Astrocyte of the hippocampus (primary cell): ENCODE measurements around the gene BLMH.

Source experiments
- DNase-seq: peaks from one replicate; pipeline ENCODE4 v3.0.0; 2011; ENCODE audit warnings: low read depth, low spot score

The BLMH gene, protein sequence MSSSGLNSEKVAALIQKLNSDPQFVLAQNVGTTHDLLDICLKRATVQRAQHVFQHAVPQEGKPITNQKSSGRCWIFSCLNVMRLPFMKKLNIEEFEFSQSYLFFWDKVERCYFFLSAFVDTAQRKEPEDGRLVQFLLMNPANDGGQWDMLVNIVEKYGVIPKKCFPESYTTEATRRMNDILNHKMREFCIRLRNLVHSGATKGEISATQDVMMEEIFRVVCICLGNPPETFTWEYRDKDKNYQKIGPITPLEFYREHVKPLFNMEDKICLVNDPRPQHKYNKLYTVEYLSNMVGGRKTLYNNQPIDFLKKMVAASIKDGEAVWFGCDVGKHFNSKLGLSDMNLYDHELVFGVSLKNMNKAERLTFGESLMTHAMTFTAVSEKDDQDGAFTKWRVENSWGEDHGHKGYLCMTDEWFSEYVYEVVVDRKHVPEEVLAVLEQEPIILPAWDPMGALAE

DNA sequence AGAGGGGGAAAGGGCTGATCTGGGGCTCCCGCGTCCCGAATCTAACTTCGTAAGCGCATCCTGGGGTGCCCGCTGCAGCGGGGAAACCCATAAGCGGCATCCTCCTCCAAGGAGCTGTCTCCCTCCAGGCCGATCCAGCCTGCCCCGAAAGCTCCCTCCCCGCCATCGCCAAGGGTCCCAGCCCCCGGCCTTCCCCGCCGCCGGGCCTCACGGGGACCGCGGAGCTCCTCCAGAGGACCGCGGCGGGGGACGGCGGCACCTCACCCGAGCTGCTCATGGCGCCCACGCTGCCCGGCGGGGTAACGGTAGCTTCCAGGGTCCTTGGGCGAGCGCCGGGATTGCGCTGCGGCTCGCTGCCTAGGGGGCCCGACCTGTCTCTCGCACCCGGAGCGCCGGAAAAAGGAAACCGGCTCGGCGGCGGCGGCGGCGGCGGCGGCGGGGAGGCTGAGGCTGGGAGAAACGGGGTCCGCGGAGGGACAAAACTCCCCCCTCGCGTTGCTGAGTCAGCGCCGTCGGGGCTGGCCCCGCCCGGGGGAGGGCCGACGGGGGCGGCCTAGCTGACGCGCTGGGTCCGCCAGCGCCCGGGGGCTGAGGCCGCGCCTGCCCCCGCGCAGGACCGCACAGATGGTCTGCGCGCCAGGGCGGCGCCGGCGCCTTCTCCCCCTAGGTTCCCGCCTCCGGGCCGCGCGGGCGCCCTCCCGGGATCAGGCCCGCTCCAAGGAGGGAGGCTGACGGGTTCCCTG lies at the start of gene BLMH:
TSS of gene BLMH (minus strand) at position 402 of the 743 bp plus-strand sequence. CDS start at position 277, 125 bp downstream.
- DNase-seq = peak; percentile 95

DNA sequence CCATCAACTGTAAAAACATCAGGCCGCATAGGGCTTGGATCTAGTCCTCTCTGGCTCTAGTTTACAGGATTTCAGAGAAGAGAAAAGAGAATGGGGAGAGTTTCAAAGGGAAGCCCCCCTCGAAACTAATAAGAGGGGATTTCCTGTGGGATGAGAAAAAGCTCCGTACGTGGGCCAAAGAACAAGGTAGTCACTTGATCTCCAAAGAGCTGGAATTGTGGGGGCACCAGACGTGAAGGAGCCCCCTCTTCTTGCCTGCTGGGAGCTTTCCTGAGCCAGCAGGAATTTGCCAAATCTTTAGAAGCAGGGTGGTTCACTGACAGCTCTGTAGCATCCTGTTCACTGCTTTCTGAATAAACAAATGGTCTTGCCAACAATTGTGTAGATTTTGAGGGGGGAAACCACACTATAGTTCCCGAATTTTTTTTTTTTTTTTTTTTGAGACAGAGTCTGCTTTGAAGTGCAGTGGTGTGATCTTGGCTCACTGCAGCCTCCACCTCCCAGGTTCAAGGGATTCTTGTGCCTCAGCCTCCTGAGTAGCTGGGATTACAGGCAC lies 49.1 kb upstream of the BLMH start:
- peak; percentile 50 for DNase-seq

DNA sequence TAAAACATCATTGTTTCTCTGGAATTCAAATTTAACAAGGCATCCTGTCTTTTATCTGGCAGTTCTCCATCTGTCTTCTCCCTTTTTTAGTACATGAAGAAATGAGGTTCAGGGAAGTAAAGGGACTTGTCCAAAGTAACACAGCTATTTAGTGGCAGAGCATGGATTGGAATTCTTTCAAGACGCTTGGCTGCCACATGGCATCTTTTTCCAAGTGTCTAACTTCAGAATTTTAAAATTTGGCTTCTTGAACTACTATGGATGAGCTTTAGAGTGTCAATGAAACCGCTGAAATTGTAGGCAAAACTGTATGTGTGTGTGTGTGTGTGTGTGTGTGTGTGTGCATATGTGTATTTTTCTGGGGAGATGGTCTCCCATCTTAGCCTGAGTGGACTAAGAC lies 47.3 kb upstream of the BLMH start:
- no peak for DNase-seq

DNA sequence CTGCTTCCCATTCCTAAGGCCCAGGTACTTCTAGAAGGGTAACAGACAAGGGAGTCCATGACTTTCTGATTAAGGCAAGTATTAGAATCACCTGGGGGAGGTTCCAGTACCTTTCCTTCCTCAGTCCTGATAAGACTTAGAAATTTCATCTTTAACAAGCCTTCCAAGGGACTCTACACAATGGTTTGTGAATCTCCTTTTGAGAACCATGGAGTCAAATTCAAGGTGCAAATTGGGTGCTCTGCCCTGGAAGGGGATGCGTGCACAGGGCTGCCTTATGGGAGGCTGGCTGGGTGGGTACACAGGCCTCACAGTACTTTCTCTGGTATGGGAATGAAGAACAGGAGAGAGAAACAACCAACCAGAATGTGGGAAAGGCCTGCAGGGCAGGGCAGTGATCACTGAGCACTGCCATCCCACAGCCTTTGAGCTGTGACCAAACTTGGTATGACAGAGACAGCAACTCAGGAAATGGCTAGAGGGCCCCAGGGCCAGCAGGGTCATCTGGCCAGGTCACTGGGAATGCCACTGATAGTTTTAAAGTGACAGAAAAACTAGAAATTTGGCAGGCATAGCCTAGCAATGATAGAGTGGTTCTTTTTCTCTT lies 45.8 kb upstream of the BLMH start:
- no peak for DNase-seq

DNA sequence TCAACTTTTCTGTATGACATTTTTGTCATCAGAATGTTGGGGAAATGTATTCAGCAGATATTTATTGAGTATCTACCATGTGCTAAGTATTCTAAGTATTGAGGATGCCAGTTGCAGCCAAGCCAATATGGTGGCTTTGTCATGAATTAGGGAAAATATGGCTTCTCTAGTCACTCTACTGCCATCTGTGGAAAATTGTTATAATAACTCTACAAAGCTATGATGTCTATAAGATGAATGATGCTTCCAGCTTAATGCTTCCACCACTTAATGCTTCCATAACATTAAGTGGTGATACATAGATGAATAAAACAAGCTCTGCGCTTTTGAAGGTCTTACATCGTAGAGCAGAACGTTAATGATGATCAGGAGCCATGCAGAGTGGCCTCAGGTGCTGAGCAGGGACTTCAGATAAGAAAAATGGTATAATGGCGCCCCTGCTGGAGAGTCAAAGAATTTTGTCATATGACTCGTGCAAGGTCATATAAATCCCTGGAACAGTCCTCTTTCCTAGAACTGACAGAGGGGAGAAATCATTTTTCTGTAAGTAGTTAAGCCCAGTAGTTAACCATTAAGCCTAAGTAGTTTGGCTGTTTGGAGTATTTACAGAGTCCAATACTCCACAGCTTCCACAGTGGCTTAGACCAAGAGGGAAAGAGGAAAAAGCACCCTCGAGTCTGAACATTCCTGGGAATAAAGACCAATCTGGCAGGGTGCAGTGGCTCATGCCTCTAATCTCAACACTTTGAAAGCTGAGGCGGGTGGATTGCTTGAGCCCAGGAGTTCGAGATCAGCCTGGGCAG lies 44.8 kb upstream of the BLMH start:
- peak; percentile 57 for DNase-seq

DNA sequence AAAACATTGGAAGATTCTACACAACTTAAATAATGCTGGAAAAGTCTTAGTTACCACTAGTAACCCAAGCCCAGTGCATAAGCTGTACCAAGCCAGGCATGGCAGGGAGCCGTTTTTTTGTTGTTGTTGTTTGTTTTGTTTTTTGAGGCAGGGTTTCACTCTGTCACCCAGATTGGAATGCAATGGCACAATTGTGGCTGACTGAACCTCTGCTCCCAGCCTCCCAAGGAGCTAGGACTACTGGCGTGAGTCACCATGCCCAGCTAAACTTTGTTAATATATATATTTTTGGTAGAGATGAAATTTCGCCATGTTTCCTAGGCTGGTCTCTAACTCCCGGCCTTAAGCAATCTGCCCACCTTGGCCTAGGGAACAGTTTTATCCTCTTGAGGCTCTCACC lies 42.7 kb upstream of the BLMH start:
- peak; percentile 42 for DNase-seq

DNA sequence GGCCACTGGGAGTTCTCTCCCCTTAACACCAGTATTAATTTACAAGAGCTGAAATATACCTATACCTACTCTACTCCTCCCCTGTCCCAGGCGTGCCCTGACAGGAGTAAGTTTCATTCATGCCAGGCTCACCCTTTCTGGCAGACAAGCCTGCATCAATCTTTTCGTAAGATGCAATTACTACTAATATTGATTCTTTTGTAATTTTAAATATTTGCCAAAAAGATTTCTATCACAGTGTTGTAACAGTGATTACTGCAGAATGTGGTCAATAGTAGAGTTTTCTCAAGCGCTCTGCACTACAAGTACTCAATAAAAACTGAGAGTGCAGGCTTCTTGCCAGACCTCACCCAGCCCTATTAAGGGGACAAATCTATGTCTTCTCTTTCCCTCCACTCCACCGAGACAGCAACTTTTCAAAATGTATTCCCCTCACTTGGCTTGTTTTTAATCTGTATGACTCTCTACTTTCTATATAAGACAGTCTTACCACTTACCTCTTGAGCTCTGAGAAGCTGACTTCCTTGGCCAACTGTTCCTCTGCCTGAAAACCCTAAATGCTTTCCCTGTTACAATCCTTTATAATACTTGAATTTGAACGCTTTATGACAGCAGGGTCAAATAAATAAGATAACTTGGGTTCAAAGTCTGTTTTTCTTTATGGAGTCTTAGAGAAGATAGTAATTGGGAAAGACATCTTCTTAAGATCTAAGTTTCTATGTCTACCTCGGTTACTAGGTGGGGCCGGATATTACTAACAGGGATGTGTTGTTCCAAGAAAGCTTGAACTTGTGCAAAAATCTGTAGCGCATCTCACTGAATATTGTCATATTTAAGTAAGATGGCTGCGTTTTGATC lies 42.0 kb upstream of the BLMH start, which contains the start of gene TMIGD1:
TSS of gene TMIGD1 (minus strand) at position 555 of the 858 bp plus-strand sequence. CDS start 1,924 bp downstream, outside the sequence.
- no peak for DNase-seq

DNA sequence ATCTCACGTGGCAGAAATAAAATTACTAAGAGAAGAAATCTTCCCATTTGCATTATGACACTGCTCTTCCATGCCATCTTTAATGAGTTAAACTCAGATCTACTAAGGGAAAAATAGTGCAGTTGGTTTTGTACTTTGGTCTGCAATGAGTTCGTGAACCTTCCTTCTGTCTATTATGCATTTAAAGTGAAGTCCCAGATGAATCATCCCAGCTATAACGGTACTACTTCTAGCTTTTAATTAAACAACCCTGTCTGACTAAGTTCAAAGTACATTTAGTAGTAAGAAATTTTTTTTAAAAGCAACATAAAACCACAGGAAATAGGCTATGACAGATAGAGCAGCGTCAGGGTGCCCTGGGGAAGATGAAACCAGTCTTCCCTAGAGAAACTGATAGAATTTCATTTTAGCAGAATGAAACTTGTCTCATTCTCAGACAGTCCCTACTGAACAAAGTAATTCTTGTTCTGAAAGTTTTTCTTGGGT lies 40.4 kb upstream of the BLMH start:
- DNase-seq = peak; percentile 44

DNA sequence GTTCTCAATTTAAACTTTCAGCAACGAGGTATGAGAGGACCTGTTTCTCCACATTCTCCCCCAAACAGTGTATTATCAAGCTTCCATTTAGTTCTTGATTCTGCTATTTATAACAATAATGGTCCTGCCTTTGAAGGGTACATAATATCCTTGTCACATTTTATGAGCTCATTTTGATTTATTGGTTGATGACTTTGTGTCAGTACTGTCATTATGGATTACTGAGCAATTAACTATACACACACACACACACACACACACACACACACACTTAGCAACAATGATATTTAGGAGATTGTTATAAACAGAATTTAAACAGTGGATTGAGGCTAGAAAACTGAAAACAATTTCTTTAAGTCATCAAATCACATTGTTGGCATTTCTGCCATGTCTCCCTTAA lies 35.1 kb upstream of the BLMH start:
- no peak for DNase-seq

DNA sequence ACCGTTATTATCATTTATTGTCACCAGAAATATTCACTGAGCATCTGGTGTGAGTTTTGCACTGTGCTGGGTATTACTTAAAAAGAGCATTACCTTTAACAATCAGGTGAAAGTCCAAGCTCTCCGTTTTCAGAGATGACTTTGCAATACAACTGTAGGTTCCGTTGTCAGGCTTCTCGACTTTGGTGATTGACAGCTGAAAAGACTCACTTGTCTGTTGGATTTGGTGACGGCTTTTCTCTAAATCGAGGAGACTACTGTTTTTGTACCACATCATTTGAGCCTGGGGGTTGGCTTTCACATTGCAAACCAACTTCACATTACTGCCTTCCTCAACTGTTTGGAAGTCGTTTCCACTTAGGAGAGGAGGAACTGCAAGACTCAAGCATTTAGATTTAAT lies 33.0 kb upstream of the BLMH start:
- DNase-seq = no peak

DNA sequence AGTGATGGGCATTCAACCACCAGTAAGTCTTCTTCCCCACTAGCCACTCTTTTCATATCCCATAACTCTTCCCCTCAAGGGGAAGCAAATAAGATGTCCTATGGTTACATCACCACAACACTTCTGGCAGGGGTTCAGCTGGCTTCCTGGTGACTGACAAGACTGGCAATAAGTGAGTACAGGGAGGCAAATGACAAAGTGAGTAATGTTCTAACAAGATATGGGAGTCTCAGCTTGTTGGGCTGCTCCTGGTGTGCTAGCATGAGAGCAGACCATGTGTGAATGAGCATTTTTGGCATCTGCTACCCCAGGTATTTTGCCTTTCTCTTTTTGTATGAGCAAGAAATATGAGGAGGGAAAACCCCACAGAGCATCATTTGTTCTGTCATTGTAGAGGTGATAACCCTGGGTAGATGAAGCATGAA lies 32.2 kb upstream of the BLMH start:
- DNase-seq = peak; percentile 79

DNA sequence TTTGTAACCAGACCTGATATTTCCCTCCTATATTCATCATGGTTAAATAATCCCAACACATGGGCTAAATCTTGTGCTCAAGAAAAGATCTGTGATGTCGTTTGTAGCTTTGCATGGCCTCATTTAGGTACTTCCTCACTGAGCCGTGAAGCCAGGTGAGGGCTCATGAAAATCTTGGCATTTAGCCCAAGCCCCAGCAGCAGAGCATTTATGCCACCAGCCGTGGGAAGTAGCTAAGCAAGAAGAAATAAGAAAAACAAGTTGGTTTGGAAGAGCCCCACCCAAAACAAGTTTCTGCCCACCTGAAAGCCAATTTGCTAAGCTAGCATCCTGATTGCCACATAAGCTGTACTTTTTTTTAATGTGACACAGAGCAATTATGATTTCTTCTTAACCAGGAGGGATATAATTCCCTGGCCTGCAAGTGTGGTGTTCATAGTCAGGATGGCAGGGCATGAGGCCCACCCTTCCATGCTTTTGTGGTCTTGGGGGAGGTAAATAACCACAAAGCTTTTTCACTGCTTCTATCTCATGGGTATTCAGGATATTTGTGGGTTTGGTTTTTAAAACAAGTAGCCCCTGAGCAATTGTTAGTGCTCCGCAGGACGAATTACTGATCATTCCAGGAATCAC lies 31.6 kb upstream of the BLMH start:
- DNase-seq = peak; percentile 63

DNA sequence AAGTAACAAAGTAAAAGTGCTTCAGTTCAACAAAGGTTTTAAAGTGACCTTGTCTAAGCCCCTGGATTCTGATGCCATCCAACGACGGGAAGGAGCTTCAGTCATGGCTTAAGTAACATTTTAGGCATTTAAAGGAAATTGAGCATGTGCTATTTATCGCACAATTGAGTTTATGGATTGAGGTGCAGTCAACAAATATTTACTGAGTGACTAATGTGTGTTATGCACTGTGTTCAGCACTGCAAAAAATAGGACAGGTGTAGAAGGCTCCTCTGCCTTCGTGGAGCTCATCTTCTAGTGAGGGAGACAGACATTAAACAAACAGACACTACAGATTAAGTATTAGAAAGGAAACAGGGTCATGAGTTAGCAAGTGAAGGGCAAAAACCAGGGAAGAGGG lies 29.6 kb upstream of the BLMH start:
- no peak for DNase-seq

DNA sequence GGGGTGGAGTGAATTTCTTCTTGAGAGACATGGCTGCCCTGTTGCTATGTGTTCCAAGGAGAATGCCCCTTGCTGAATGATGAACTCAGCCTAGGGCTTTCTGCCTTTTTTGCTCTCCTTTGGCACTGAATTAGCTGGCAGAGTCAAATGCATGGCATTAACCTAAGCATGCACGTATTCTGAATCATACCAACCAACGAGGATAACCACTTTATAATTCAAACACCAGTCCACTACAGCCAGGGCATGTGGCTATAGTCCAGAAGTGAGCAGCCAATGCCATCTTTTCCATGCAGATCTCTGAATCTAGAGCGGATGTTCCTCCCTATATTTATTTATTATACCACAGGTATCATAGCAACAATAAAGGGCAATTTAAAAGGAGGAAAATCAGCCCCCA lies 26.4 kb upstream of the BLMH start:
- DNase-seq = peak; percentile 48

DNA sequence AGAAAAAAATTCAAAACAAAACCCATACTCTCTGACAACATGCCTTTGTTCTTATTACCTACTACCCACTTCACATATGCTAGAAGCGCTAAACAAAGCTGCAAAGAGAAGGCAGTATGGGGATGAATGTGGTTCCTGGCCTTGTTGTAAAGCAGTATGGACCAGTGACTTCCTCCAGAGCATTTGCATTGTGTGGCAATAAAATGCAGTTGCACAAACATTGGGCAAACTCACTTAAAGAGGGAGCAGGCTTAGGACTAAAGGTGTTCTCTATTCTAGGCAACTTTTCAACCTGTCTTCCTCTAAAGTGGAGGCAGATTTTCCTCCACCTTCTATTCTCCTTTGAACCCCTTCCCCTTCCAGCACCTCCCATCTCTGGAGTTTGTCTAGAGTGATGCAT lies 25.0 kb upstream of the BLMH start:
- no peak for DNase-seq

DNA sequence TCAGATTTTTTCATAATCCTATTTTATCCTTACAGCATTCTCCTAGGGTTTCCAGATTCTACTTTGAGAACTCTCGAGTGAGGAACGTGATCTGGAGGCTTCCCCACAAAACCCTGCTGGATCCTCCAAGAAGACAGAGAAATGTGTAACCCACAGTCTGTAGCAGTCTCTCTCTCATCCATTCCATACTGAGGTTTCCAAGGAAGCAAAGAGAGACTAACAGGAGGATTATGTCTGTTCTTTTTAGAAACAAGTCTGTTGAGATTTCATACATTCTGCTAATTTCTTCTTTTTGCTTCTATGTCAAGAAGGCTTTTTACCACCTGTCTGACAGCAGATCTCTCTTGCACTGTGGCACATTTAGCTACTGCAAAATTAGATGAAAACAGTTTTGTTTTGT lies 23.4 kb upstream of the BLMH start:
- no peak for DNase-seq

DNA sequence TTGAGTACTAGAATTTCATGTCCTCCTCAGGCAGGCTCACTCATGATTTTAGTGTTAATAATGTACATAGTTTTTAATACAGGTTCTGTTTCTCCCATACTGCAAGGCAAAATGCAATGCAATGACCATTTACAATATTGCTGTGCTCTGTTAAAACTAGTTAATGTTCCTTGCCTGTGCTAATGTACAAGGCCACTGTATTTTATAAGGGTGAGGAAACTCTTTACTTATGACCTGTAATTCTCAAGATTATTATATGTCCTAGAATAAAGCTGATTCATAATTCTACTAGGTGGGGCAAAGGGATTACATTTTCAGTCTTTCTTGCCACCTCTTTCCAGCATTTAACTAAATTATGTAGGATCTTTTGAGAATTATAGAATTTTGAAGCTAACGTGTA lies 22.7 kb upstream of the BLMH start:
- no peak for DNase-seq

DNA sequence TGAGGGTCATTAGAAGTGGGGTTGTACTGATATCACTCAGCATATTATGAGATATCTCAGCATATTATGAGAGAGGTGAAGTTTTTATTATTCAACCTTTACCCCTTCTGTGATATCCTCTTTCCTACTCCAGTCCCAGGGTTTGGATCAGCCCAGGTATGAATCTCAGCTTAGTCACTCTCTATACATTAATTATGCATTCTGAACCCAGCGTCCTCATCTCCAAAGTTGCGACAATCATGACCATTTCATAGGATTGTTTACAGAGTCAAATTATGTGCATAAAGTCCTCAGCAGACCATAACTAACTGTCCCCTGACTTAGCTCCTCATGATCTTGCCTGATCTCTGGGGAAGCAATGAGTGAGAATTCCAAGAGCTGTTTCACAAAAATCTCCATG lies 20.5 kb upstream of the BLMH start:
- DNase-seq = no peak

DNA sequence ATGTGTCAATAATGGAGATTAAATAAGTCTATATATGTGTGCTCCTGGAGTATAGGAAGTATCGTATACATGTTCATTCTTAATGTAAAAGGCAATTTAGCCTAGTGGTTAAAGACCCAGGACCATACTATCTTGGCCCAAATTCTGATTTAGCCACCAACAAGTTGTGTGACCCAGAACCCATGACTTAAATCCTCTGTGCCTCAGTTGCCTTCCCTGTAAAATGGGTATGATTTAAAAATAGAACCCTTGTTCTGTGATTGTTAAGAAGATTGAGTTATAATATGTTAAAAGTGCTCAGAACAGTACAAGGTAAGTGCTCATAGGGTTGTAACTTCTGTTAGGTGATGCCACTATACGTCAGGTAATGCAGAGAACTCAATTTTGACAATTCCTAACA lies 18.8 kb upstream of the BLMH start:
- no peak for DNase-seq

DNA sequence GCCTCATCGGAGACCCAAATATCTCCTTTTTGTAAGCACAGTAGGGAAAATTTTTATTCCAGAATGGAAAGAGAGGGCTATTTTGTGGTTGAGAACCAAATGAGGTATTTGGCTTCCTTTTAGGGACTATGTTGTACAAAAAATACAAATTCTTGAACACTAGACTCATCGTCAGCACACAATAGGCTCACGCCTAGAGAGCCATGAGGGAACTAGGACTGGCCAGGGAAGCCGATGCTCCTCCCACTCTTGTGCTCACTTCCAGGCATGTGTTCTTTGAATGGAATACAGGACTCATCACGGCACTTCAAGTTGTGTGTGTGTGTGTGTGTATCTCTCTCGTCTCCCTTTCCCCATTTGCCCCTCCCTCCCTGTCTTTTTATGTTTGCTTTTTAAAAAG lies 17.8 kb upstream of the BLMH start:
- DNase-seq = peak; percentile 91
